Ishikawa (cell line): ENCODE data around the gene POGLUT2.

Experiments
- CEBPB ChIP-seq: IDR thresholded peaks from 2 replicates; pipeline ENCODE4 v1.6.1; 2012
- CREB1 ChIP-seq: IDR thresholded peaks from 2 replicates; pipeline ENCODE4 v1.6.1; 2012; ENCODE audit warnings: low read depth
- EGR1 ChIP-seq: IDR thresholded peaks from 2 replicates; pipeline ENCODE4 v1.6.1; 2012
- EP300 ChIP-seq: IDR thresholded peaks from 2 replicates; pipeline ENCODE4 v1.6.1; 2012; ENCODE audit warnings: borderline replicate concordance
- FOXM1 ChIP-seq: IDR thresholded peaks from 2 replicates; pipeline ENCODE4 v1.6.1; 2012; ENCODE audit warnings: low read depth, borderline replicate concordance
- MAX ChIP-seq: IDR thresholded peaks from 2 replicates; pipeline ENCODE4 v1.6.1; 2012
- NFIC ChIP-seq: IDR thresholded peaks from 2 replicates; pipeline ENCODE4 v1.6.1; 2012
- RAD21 ChIP-seq: IDR thresholded peaks from 2 replicates; pipeline ENCODE4 v1.6.1; 2012; ENCODE audit warnings: low read depth
- TAF1 ChIP-seq: IDR thresholded peaks from 2 replicates; pipeline ENCODE4 v1.6.1; 2012; ENCODE audit warnings: low read depth, mild to moderate bottlenecking
- TCF12 ChIP-seq: IDR thresholded peaks from 2 replicates; pipeline ENCODE4 v1.6.1; 2012; ENCODE audit warnings: low read depth
- TEAD4 ChIP-seq: IDR thresholded peaks from 2 replicates; pipeline ENCODE4 v1.6.1; 2012
- YY1 ChIP-seq: IDR thresholded peaks from 2 replicates; pipeline ENCODE4 v1.6.1; 2012; ENCODE audit warnings: low read depth
- ZBTB7A ChIP-seq: IDR thresholded peaks from 2 replicates; pipeline ENCODE4 v1.6.1; 2012; ENCODE audit warnings: low read depth
- TF ChIP-seq, protein P1 (sequence below): IDR thresholded peaks from 2 replicates; pipeline ENCODE4 v1.6.1; 2012; ENCODE audit warnings: low read depth, mild to moderate bottlenecking
- TF ChIP-seq, protein P2 (sequence below): IDR thresholded peaks from 2 replicates; pipeline ENCODE4 v1.6.1; 2012

Gene POGLUT2

DNA sequence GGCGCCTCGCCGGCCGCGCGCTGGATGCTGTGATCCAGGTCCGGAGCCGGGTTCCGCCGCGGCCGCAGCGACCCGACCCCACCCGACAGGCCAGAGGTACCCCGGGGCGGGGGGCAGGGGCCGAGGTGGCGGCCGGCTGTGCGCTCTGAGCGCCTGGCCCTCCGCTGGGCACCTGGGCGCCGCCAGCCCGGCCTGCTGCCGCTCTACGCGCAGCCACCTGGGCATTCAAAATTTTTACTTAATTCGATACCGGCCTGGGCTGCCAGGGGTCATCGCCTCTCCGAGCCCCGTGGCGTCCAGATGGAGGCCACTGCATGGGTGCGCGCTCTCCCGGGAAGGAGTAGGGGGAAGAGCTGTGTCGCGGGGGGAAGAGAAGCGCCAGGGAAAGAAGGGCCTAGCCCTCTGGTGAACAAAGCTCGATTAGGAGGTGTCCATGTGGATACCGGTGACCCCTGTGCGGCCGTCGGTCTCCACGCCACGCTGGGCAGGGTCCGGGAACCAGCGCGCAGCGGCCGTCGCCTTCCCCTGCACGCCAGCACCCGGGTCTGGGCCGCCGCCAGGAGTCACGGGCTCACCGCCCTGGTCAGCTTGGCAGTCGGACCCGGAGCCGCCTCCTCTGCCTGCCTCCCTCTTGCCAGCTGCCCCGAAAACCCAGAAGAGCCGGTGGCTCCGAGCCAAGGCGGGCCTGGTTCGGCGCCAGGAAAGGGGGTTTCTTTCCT lies 809 bp upstream of the POGLUT2 start:
- TF ChIP-seq, protein P1, sequence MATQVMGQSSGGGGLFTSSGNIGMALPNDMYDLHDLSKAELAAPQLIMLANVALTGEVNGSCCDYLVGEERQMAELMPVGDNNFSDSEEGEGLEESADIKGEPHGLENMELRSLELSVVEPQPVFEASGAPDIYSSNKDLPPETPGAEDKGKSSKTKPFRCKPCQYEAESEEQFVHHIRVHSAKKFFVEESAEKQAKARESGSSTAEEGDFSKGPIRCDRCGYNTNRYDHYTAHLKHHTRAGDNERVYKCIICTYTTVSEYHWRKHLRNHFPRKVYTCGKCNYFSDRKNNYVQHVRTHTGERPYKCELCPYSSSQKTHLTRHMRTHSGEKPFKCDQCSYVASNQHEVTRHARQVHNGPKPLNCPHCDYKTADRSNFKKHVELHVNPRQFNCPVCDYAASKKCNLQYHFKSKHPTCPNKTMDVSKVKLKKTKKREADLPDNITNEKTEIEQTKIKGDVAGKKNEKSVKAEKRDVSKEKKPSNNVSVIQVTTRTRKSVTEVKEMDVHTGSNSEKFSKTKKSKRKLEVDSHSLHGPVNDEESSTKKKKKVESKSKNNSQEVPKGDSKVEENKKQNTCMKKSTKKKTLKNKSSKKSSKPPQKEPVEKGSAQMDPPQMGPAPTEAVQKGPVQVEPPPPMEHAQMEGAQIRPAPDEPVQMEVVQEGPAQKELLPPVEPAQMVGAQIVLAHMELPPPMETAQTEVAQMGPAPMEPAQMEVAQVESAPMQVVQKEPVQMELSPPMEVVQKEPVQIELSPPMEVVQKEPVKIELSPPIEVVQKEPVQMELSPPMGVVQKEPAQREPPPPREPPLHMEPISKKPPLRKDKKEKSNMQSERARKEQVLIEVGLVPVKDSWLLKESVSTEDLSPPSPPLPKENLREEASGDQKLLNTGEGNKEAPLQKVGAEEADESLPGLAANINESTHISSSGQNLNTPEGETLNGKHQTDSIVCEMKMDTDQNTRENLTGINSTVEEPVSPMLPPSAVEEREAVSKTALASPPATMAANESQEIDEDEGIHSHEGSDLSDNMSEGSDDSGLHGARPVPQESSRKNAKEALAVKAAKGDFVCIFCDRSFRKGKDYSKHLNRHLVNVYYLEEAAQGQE: no peak
- no peak for TF ChIP-seq EGR1
- TF ChIP-seq, protein P2, sequence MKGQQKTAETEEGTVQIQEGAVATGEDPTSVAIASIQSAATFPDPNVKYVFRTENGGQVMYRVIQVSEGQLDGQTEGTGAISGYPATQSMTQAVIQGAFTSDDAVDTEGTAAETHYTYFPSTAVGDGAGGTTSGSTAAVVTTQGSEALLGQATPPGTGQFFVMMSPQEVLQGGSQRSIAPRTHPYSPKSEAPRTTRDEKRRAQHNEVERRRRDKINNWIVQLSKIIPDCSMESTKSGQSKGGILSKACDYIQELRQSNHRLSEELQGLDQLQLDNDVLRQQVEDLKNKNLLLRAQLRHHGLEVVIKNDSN: no peak
- TF ChIP-seq TCF12: 0 out of 2 replicates have a peak, but pooled peaks have one; percentile 6
- no peak for TF ChIP-seq YY1
- no peak for TF ChIP-seq TEAD4
- peak; percentile 82 for TF ChIP-seq NFIC

DNA sequence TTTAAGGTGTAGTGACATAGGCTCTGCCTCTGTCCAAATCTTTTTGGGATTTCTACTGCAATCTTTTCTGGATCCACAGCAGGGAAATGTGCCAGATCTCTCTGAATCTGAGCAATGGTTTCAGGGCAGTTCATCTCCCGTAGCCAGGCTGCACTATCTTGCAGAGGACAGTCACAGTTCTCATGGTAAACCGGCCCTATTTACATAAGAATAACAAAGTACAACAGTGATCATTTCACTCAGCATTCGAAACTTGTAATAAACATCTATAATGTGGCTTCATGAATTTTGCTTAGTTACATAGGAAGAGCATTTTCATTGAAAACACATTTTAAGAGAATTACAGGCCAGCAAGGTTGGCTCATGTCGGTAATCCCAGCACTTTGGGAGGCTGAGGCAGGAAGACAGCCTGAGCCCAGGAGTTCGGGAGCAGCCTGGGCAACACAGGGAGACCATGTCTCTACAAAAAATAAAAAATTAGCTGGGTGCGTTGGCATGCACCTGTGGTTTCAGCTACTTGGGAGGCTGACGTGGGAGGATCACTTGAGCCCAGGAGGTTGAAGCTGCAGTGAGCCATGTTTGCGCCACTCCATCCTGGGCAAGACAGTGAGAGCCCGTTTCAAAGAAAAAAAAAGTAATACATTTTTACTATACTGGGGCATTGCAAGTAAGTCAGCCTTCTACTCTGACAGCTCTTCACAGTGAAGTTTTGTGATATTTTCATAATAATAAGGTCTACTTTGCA lies 5.0 kb downstream of the POGLUT2 start:
- TF ChIP-seq, protein P1: no peak
- TF ChIP-seq, protein P2: no peak
- no peak for TF ChIP-seq TAF1
- no peak for TF ChIP-seq CEBPB
- no peak for TF ChIP-seq EGR1
- no peak for TF ChIP-seq CREB1
- no peak for TF ChIP-seq NFIC
- TF ChIP-seq EP300: no peak
- TF ChIP-seq ZBTB7A: no peak
- no peak for TF ChIP-seq TEAD4
- no peak for TF ChIP-seq TCF12
- no peak for TF ChIP-seq RAD21
- TF ChIP-seq YY1: no peak
- no peak for TF ChIP-seq MAX
- TF ChIP-seq FOXM1: no peak

DNA sequence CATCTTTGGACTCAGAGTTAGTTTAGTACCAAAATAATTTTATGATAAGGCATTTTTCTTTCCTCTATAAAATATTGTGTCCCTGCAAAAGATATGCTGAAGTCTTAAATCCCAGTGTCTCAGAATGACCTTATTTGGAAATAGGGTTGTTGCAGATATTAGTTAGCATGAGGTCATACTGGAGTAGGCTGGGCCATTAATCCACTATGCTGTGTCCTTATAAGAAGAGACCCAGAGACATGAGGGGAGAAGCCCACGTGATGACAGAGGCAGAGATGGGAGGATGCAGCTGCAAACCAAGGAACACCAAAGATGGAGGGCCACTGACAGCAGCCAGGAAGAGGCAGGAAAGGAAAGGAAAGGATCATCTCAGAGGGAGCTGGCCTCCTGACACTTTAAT lies 6.4 kb downstream of the POGLUT2 start:
- TF ChIP-seq, protein P2: no peak
- TF ChIP-seq ZBTB7A (no peak), TAF1 (no peak), FOXM1 (no peak), CEBPB (no peak), RAD21 (no peak), EP300 (no peak), CREB1 (no peak), MAX (no peak), TEAD4 (no peak), NFIC (no peak), EGR1 (no peak), TCF12 (no peak), YY1 (no peak)
- TF ChIP-seq, protein P1: no peak

- TF ChIP-seq CREB1 (no peak), FOXM1 (no peak), YY1 (no peak), TAF1 (no peak), TEAD4 (no peak)
Measured at GRCh38 chr13:102788683-102789082, 10.1 kb downstream of the POGLUT2 start.
